K562 (cell line): Measurements from ENCODE around the gene PLXNB1. TPM values are rescaled to one million over a fixed set of nuclear protein-coding genes. Genes with fewer than 3 reads are reported as not detected.

Experiments
- CREB3L1 ChIP-seq: fragments of 450-650 bp; IDR thresholded peaks from 2 replicates; pipeline ENCODE4 v1.6.1; 2014; ENCODE audit warnings: low read depth, mild to moderate bottlenecking, moderate library complexity, borderline replicate concordance
- FOXO4 ChIP-seq: fragments of 450-650 bp; formaldehyde crosslinking; IDR thresholded peaks from 2 replicates; pipeline ENCODE4 v1.4.0; 2020; ENCODE audit warnings: mild to moderate bottlenecking, moderate library complexity
- FOXP1 ChIP-seq: sonication (generic); formaldehyde crosslinking; IDR thresholded peaks from 2 replicates; pipeline ENCODE4 v1.8.0; 2022; ENCODE audit warnings: mild to moderate bottlenecking, missing genetic modification reagents
- MTA2 ChIP-seq: fragments of 450-650 bp; IDR thresholded peaks from 2 replicates; pipeline ENCODE4 v1.6.1; 2016; ENCODE audit warnings: low read depth
- NFIC ChIP-seq: fragments of 450-650 bp; IDR thresholded peaks from 2 replicates; pipeline ENCODE4 v1.6.1; 2017; ENCODE audit warnings: mild to moderate bottlenecking, inconsistent platforms
- PTRF ChIP-seq: fragments of 450-650 bp; IDR thresholded peaks from 2 replicates; pipeline ENCODE4 v1.6.1; 2016; ENCODE audit warnings: mild to moderate bottlenecking, missing genetic modification characterization, missing compliant biosample characterization
- SP2 ChIP-seq: IDR thresholded peaks from 2 replicates; pipeline ENCODE4 v1.6.1; 2011; ENCODE audit warnings: mild to moderate bottlenecking, low read depth, low read length, moderate library complexity; ENCODE audit not compliant: poor library complexity, severe bottlenecking; ENCODE audit errors: extremely low read depth
- THRB ChIP-seq: fragments of 450-650 bp; formaldehyde crosslinking; conservative IDR thresholded peaks from 2 replicates; pipeline ENCODE4 v1.4.0; 2022; ENCODE audit warnings: mild to moderate bottlenecking, missing genetic modification characterization
- YY1 ChIP-seq, 3 experiments: IDR thresholded peaks; 2 replicates each; pipeline ENCODE4 v1.6.1; 2011; ENCODE audit warnings: low read length in 2 of 3, mild to moderate bottlenecking in 2 of 3, moderate library complexity in 2 of 3, borderline replicate concordance in 1 of 3, control low read depth in 1 of 3, low read depth in 1 of 3; ENCODE audit not compliant: insufficient read depth in 3 of 3, insufficient replicate concordance in 2 of 3, control insufficient read depth in 1 of 3, insufficient read length in 1 of 3; ENCODE audit errors: extremely low read depth in 1 of 3
- ZNF75A ChIP-seq: fragments of 450-650 bp; formaldehyde crosslinking; IDR thresholded peaks from 2 replicates; pipeline ENCODE4 v1.4.0; 2020; ENCODE audit warnings: mild to moderate bottlenecking
- polyA plus RNA-seq, 8 experiments: library from polyadenylated mRNA; depleted of rRNA in 4 of 8; stranded (reverse) in 5 of 8; unstranded in 3 of 8; fragments of >200 nt; fragmentation: Nextera tagmentation in 2 of 8; fragmentation: Illumina TruSeq in 1 of 8; extraction: Ambion mirVana in 2 of 8; extraction: Trizol in 1 of 8; gene quantifications; 2 replicates each; pipeline versions ENCODE4 v1.2.1 to v1.2.3, GENCODE V29; 2011 to 2014; ENCODE audit warnings: inconsistent platforms in 1 of 8, missing spikeins in 1 of 8
- total RNA-seq, 7 experiments: library from RNA; depleted of rRNA in 6 of 7; stranded (reverse); fragments of >200 nt in 6 of 7; fragmentation: Illumina TruSeq in 2 of 7; extraction: Trizol in 2 of 7; gene quantifications; 2 replicates each; pipeline versions ENCODE4 v1.2.1 to v1.2.3, GENCODE V29; 2011 to 2021; ENCODE audit warnings: low replicate concordance in 1 of 7
- TF ChIP-seq, protein P1 (sequence below): sonication (generic); IDR thresholded peaks from 2 replicates; pipeline ENCODE4 v1.6.1; 2016
- TF ChIP-seq, protein P2 (sequence below), 2 experiments: fragments of 450-650 bp; formaldehyde crosslinking in 1 of 2; IDR thresholded peaks; 2 replicates each; pipeline versions ENCODE4 v1.4.0 to v1.6.1; 2014 to 2020; ENCODE audit warnings: mild to moderate bottlenecking in 2 of 2, borderline replicate concordance in 1 of 2, low read depth in 1 of 2

The PLXNB1 gene
- total and polyA plus RNA-seq, 9 of the 15 experiments (the other 6 are each of a cell fraction or from before 2014, with no cell fraction given): 0.17 to 17.4 (median 6.0) TPM

DNA sequence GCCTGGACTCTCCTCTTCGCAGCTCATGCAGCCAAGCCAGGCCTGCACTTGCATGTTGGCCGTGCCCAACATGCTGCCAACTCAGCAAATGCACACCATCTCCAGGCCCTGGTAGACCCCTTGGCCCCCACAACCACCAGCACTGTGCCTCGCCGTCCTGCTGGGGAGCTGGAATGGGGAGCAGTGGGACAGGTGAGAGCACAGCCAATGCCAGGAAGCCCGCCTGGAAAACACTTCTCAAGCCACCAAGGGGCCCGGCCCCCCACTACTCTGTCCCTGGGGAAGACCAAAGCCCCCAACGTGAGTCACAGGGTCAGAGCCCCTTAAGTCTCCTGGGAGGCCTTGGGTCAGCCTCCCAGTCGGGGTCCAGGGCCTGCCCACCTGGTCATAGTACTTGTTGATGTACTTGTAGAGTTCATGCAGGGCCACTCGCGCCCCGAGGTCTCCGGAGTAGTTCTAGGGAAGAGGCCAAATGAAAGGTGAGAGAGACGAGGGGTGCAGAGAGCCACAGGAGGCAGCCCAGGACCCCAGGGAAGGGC, 24.5 kb downstream of the PLXNB1 start (continued):
- no peak for TF ChIP-seq CREB3L1
- TF ChIP-seq MTA2: no peak
- TF ChIP-seq, protein P1, sequence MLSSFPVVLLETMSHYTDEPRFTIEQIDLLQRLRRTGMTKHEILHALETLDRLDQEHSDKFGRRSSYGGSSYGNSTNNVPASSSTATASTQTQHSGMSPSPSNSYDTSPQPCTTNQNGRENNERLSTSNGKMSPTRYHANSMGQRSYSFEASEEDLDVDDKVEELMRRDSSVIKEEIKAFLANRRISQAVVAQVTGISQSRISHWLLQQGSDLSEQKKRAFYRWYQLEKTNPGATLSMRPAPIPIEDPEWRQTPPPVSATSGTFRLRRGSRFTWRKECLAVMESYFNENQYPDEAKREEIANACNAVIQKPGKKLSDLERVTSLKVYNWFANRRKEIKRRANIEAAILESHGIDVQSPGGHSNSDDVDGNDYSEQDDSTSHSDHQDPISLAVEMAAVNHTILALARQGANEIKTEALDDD: no peak
- TF ChIP-seq YY1 (IDR thresholded peaks at IDR 0.05; ENCODE audit: borderline replicate concordance in 1 of 3, control insufficient read depth in 1 of 3, extremely low read depth in 1 of 3, insufficient read depth in 3 of 3, insufficient read length in 1 of 3, insufficient replicate concordance in 2 of 3, low read depth in 1 of 3, low read length in 2 of 3): no peak
- no peak for TF ChIP-seq PTRF (tag)
- no peak for TF ChIP-seq FOXO4 (CRISPR knock-in tag)
- TF ChIP-seq FOXP1 (CRISPR knock-in tag): no peak
- TF ChIP-seq THRB: no peak
- TF ChIP-seq ZNF75A (CRISPR knock-in tag): no peak
- TF ChIP-seq NFIC: no peak
- no peak for TF ChIP-seq SP2
- TF ChIP-seq, protein P2, sequence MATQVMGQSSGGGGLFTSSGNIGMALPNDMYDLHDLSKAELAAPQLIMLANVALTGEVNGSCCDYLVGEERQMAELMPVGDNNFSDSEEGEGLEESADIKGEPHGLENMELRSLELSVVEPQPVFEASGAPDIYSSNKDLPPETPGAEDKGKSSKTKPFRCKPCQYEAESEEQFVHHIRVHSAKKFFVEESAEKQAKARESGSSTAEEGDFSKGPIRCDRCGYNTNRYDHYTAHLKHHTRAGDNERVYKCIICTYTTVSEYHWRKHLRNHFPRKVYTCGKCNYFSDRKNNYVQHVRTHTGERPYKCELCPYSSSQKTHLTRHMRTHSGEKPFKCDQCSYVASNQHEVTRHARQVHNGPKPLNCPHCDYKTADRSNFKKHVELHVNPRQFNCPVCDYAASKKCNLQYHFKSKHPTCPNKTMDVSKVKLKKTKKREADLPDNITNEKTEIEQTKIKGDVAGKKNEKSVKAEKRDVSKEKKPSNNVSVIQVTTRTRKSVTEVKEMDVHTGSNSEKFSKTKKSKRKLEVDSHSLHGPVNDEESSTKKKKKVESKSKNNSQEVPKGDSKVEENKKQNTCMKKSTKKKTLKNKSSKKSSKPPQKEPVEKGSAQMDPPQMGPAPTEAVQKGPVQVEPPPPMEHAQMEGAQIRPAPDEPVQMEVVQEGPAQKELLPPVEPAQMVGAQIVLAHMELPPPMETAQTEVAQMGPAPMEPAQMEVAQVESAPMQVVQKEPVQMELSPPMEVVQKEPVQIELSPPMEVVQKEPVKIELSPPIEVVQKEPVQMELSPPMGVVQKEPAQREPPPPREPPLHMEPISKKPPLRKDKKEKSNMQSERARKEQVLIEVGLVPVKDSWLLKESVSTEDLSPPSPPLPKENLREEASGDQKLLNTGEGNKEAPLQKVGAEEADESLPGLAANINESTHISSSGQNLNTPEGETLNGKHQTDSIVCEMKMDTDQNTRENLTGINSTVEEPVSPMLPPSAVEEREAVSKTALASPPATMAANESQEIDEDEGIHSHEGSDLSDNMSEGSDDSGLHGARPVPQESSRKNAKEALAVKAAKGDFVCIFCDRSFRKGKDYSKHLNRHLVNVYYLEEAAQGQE (IDR thresholded peaks at IDR 0.05; ENCODE audit: borderline replicate concordance): no peak
- TF ChIP-seq, protein P2 (CRISPR knock-in tag; IDR thresholded peaks at IDR 0.05; ENCODE audit: low read depth): no peak
